Fibroblast of skin of left quadriceps (primary cell): ENCODE results near the gene CDC26.
"Not testable (repeated sequence)": the region's sequence is repeated elsewhere in the genome, so short reads cannot be mapped to it uniquely, and the experiment has no call there.

Experiments
- DNase-seq, 2 experiments: peaks; one replicate each; pipeline ENCODE4 v3.0.0-alpha.2; 2013; ENCODE audit warnings: low read depth in 2 of 2

CDC26 gene

GRCh38 chr9:113293285-113293878 lies 18.0 kb upstream of the CDC26 start:
- DNase-seq = peak; percentile 53 to 70

GRCh38 chr9:113290052-113290607 lies 14.8 kb upstream of the CDC26 start:
- DNase-seq = no peak

- no peak for DNase-seq
Observed at GRCh38 chr9:113289091-113289490, 13.7 kb upstream of the CDC26 start.

- DNase-seq = no peak
Observed at GRCh38 chr9:113281356-113281755, 6.0 kb upstream of the CDC26 start.

GRCh38 chr9:113278840-113279239 lies 3.5 kb upstream of the CDC26 start:
- DNase-seq = no peak

- peak in 1 of 2 experiments; percentile 21 for DNase-seq
Observed at GRCh38 chr9:113274474-113275156, 757 bp downstream of the CDC26 start.

- no peak for DNase-seq
Observed at GRCh38 chr9:113269871-113270270, 5.5 kb downstream of the CDC26 start.

GRCh38 chr9:113269355-113269754 lies 6.0 kb downstream of the CDC26 start:
- DNase-seq = no peak

GRCh38 chr9:113267911-113268566 lies 7.3 kb downstream of the CDC26 start:
- DNase-seq = no peak

- no peak for DNase-seq
Observed at GRCh38 chr9:113266174-113266573, 9.2 kb downstream of the CDC26 start.

- no peak for DNase-seq
Observed at GRCh38 chr9:113261917-113262671, 13.3 kb downstream of the CDC26 start.

GRCh38 chr9:113258282-113258681 lies 17.1 kb downstream of the CDC26 start:
- no peak for DNase-seq

- no peak for DNase-seq
Observed at GRCh38 chr9:113257863-113258262, 17.5 kb downstream of the CDC26 start.

- no peak for DNase-seq
Observed at GRCh38 chr9:113255438-113255837, 19.9 kb downstream of the CDC26 start.

GRCh38 chr9:113254991-113255390 lies 20.4 kb downstream of the CDC26 start:
- no peak for DNase-seq

- no peak for DNase-seq
Observed at GRCh38 chr9:113250807-113251206, 24.6 kb downstream of the CDC26 start.

GRCh38 chr9:113249661-113250060 lies 25.7 kb downstream of the CDC26 start:
- not testable (repeated sequence) for DNase-seq

GRCh38 chr9:113247640-113248039 lies 27.7 kb downstream of the CDC26 start:
- no peak for DNase-seq

- DNase-seq = no peak
Observed at GRCh38 chr9:113246928-113247327, 28.4 kb downstream of the CDC26 start.

- DNase-seq = no peak
Observed at GRCh38 chr9:113245894-113246293, 29.5 kb downstream of the CDC26 start.

- no peak for DNase-seq
Observed at GRCh38 chr9:113244556-113244955, 30.8 kb downstream of the CDC26 start.

GRCh38 chr9:113241161-113241560 lies 34.2 kb downstream of the CDC26 start:
- no peak for DNase-seq
